ENCODE measurements around the gene RHOT2. TPM values are rescaled to one million over a fixed set of nuclear protein-coding genes. Genes with fewer than 3 reads are reported as not detected.

The RHOT2 gene
- total RNA-seq, 2 experiments from 2014 or later = 173 to 183 TPM

DNA sequence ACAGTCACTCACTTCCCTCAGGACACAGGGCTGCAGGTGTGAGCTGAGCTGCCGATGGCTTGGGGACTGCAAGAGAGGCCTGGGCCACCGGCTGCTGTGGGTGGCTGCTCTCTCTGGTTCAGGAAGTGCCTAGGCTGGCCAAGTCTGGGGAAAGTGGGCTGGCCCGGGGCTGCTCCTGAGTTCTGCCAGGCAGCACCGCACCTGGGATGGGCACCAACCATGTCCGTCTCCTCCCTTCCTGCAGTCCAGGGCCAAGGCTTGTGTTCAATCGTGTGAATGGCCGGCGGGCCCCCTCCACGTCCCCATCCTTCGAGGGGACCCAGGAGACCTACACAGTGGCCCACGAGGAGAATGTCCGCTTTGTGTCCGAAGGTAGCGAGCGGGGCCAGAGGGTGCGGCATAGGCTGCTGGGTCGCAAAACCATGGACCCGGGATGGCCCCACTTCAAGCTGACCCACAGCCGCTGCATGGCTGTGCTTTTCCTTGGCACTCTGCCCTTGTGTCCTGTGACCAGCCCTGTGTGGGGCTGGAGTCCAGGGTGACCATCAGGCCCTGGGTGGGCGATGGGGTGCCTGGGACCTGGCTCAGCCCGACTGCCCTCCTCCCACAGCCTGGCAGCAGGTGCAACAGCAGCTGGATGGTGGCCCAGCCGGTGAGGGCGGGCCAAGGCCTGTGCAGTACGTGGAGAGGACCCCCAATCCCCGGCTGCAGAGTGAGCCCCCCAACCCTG is 20.6 kb upstream of the RHOT2 start:
- POLR2A ChIA-PET = interaction anchor here (1.2 to 3.1 kb wide), 2 partner anchors 11 to 120 kb away, joined by 4 to 13 read pairs; partner anchors contain the start of genes CAPN15 and METTL26
- no peak overlapping the region for H3K4me3 Mint-ChIP-seq

DNA sequence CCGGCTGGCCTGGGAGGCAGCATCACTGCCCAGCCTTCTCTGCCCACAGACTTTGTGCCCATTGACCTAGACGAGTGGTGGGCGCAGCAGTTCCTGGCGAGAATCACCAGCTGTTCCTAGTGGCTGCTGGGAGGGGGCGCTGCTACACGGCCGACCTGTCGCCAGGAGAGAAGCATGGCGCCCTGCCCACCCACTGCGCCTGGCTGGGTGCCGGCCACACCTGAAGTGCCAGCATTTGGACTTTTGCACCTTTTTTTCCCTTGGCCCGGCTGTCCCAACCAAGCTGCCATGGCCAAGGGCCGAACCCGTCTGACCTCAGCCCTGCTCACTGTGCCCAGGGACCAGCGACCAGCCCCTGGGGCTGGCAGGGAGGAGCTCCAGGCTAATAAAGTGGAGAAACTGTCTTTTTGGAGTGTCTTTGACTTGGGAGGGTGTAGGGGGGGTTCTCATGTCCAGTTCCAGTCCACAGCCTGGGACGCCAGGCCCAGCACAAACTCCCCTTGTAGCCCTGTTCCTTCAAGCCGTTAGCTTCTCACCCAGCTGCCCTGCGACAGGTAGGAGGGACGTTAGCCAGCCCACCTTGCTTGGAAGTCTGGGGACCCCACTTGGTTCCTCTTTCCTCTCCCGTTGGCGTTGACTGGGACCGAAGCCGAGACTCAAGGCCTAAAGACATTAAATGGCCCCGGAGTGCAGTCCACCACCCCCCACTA is 19.7 kb upstream of the RHOT2 start:
- ATAC-seq (ENCODE audit: low read depth) (no peak), DNase-seq (peak; percentile 59)
- H3K4me1 Mint-ChIP-seq = peaks cover 3% of the 10 kb centered on the region
- H3K36me3 Mint-ChIP-seq = no peaks in the 10 kb centered on the region
- H3K27ac Mint-ChIP-seq = peak overlapping the region; percentile 73
- H3K4me3 Mint-ChIP-seq = peak overlapping the region; percentile 80
- POLR2A ChIA-PET = interaction anchor here (1.2 to 3.1 kb wide), 4 partner anchors 12 to 121 kb away, joined by 4 to 13 read pairs (median 6); partner anchors contain the start of genes CAPN15, JMJD8, METTL26 and STUB1
- no peaks in the 10 kb centered on the region for H3K9me3 Mint-ChIP-seq
- no peaks in the 10 kb centered on the region for H3K27me3 Mint-ChIP-seq

More for the DNA sequence above, 20.6 kb upstream of the RHOT2 start:
- Mint-ChIP-seq H3K36me3 (no peaks in the 10 kb centered on the region), H3K4me1 (peaks cover 5% of the 10 kb centered on the region), H3K27me3 (no peaks in the 10 kb centered on the region), H3K9me3 (no peaks in the 10 kb centered on the region), H3K27ac (no peak overlapping the region)
- no peak for ATAC-seq (ENCODE audit: low read depth)
- no peak for DNase-seq

DNA sequence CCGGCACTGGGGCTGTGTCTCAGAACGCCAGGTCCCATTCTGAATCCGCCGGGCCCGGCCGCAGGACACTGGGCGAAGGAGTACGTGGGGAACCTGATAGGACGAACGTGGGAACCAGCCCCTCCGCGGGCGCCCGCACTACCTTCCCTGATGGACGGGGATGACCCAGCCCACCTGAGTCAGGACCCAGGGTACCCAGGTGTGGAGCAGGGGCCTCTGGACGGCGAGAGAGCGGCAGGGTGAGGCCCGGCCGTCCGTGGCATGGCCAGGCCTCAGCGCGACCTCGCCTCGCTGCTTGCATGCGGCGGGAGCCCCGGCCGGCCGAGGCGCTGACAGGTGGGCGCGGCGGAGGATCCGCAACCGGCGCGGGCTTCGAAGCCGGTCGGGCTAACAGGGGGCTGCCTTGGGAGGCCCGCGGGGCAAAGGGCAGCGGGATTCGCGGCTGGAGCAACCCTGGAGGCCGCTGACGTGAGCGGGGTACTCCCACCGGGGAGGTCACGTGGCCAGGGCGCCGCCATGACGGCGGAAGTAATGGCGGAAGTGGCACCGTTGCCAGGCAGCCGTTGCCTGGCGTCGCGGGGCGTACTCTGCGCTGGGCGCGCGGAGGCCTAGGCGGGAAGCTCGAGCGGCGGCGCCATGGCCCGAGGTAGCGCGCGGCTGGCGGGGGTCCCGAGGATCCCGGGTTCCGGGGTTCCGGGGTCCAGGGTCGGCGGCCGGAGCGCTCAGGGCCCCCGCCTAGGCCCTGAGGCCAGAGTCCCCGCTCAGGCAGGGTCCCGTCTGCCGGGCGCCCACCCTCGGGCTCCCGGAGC is 18.9 kb upstream of the RHOT2 start, which contains the start of gene WDR90:
Gene WDR90 (plus strand): TSS at position 585 of the 809 bp plus-strand sequence. CDS start 52 bp downstream, at position 637.
- Mint-ChIP-seq H3K4me3 (peak within 1 kb of the TSS; percentile 80), H3K4me1 (peaks cover 3% of the 10 kb centered on the region), H3K9me3 (no peaks in the 10 kb centered on the region), H3K27me3 (no peaks in the 10 kb centered on the region), H3K36me3 (no peaks in the 10 kb centered on the region), H3K27ac (peak within 1 kb of the TSS; percentile 73)
- ATAC-seq (ENCODE audit: low read depth) = peak; percentile 88
- DNase-seq = peak; percentile 95
- POLR2A ChIA-PET = interaction anchor here (0.8 to 3.1 kb wide), 9 partner anchors 9 to 122 kb away, joined by 3 to 13 read pairs (median 5); partner anchors contain the start of genes CAPN15, JMJD8, METTL26 and RHOT2

DNA sequence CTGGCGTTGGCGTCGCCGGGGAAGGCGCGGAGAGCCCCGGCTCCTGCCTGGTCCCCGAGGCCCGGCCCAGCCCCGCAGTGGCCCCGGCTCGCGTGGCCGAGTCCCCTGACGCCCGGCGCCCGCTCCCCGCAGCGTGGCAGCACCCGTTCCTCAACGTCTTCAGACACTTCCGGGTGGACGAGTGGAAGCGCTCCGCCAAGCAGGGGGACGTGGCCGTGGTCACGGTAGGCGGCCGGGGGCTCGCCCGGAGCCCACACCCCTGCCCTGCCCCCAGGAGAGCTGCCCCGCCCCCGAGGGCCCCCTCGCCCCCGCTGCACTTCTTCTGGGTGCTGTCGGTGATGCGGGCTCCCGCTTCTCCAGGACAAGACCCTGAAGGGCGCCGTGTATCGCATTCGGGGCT is 18.3 kb upstream of the RHOT2 start:
- DNase-seq (no peak), ATAC-seq (ENCODE audit: low read depth) (peak; percentile 21)
- H3K9me3 Mint-ChIP-seq = no peaks in the 10 kb centered on the region
- no peaks in the 10 kb centered on the region for H3K27me3 Mint-ChIP-seq
- POLR2A ChIA-PET = interaction anchor here (0.8 to 3.1 kb wide), 8 partner anchors 10 to 62 kb away, joined by 3 to 13 read pairs (median 6); partner anchors contain the start of genes JMJD8, METTL26, RHOT2 and STUB1
- H3K36me3 Mint-ChIP-seq = no peaks in the 10 kb centered on the region
- H3K4me1 Mint-ChIP-seq = peaks cover 3% of the 10 kb centered on the region
- no peak overlapping the region for H3K27ac Mint-ChIP-seq
- peak overlapping the region; percentile 76 for H3K4me3 Mint-ChIP-seq

DNA sequence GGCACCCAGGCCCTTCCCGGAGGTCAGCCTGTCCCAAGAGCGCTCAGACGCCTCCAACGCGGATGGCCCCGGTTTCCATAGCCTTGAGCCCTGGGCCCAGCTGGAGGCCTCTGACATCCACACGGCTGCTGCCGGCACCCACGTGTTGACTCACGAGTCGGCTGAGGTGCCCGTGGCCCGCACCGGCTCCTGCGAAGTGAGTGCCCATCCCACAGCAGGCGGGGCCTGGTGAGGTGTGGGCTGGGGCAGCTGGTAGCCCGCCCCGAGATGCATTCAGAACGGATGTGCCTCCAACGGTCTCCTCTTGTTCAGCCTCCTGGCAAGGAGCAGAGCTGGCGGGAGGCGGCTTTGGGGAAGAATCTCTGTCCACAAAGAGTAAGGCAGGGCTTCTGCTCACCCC is 16.1 kb upstream of the RHOT2 start:
- Mint-ChIP-seq H3K9me3 (no peaks in the 10 kb centered on the region), H3K27me3 (no peaks in the 10 kb centered on the region), H3K4me1 (no peaks in the 10 kb centered on the region), H3K36me3 (no peaks in the 10 kb centered on the region), H3K27ac (no peak overlapping the region), H3K4me3 (no peak overlapping the region)
- POLR2A ChIA-PET = no interaction called here
- no peak for DNase-seq
- ATAC-seq (ENCODE audit: low read depth) = no peak

DNA sequence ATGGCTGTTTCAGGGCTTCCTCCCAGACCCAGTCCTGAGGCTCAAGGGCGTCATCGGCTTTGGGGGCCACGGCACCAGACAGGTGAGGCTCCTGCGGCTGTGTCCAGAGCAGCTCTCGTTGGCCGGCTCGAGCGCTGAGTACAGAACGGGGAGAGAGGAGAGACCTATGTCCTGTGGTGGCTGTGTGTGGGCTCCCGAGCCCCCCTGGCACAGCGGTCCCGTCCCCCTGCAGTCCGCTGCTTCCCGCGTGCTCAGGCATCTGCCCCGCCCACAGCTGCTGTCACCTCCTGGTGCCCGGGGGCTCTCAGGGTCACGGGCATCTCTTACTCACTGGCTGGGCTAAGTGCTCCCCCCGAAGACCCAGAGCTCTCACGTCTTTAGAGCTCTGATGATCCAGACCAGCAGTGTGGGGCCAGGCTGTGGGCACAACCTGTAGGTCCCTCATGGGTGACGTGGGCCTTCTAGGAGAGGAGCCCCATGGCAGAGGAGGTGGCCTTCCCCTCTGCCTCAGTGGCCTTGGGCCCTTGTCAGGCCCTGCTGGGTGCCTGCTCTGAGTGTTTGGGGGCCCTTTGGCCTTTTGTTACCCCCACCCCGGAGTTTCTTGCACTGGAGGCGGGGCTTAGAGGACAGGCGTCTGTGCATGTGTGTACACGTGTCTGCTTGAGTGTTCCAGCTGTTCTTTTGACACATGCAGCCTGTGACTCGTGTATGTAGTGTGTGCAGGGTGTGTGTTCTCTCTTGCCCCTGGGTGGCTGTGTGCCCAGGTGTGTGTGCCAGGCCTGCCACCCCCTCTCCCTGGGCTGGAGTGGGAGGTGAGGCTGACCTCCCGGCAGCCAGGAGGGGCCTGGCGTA is 15.3 kb upstream of the RHOT2 start:
- Mint-ChIP-seq H3K4me3 (no peak overlapping the region), H3K27ac (no peak overlapping the region), H3K4me1 (no peaks in the 10 kb centered on the region), H3K9me3 (no peaks in the 10 kb centered on the region), H3K27me3 (no peaks in the 10 kb centered on the region), H3K36me3 (no peaks in the 10 kb centered on the region)
- DNase-seq (no peak), ATAC-seq (ENCODE audit: low read depth) (no peak)
- POLR2A ChIA-PET = interaction anchor here (1.5 kb wide), 1 partner anchor 26 kb away, joined by 3 read pairs; no protein-coding TSS in a partner anchor

DNA sequence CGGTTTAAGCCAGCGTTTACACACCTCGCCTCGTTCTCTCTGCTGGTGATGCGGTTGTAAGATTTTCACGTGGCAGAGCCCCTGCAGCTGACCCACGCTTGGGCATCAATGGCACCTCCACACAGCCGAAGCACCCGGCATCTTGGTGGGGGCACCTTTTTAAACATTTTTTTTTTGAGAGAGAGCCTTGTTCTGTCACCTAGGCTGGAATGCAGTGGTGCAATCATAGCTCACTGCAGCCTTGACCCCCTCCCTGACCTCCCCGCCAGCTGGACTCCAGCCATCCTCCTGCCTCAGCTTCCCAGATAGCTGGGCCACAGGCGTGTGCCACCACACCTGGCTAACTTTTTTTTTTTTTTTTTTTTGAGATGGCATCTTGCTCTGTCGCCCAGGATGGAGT is 13.9 kb upstream of the RHOT2 start:
- H3K4me1 Mint-ChIP-seq = no peaks in the 10 kb centered on the region
- H3K4me3 Mint-ChIP-seq = no peak overlapping the region
- no peaks in the 10 kb centered on the region for H3K27me3 Mint-ChIP-seq
- no peak overlapping the region for H3K27ac Mint-ChIP-seq
- H3K9me3 Mint-ChIP-seq = no peaks in the 10 kb centered on the region
- no peak for ATAC-seq (ENCODE audit: low read depth)
- DNase-seq = no peak
- H3K36me3 Mint-ChIP-seq = no peaks in the 10 kb centered on the region
- POLR2A ChIA-PET = interaction anchor here (1.5 kb wide), 1 partner anchor 25 kb away, joined by 3 read pairs; no protein-coding TSS in a partner anchor

DNA sequence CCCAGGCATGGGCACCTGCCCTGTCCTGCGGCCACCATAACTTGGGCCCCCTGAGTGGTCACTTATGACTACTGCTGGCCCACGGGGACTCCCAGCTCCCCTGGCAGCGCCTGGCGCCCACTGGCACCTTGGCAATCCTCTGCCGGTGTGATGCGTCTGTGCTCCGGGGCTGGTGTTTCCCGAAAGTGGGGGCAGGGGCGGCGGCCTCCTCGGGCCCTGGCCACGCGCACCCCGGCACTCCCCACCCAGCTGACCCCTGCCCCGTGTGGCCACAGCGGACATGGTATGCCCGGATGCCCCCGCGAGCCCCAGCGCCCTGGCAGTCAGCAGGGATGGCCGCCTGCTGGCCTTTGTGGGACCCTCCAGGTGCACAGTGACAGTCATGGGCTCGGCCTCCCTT is 10.4 kb upstream of the RHOT2 start:
- POLR2A ChIA-PET = no interaction called here
- DNase-seq = no peak

DNA sequence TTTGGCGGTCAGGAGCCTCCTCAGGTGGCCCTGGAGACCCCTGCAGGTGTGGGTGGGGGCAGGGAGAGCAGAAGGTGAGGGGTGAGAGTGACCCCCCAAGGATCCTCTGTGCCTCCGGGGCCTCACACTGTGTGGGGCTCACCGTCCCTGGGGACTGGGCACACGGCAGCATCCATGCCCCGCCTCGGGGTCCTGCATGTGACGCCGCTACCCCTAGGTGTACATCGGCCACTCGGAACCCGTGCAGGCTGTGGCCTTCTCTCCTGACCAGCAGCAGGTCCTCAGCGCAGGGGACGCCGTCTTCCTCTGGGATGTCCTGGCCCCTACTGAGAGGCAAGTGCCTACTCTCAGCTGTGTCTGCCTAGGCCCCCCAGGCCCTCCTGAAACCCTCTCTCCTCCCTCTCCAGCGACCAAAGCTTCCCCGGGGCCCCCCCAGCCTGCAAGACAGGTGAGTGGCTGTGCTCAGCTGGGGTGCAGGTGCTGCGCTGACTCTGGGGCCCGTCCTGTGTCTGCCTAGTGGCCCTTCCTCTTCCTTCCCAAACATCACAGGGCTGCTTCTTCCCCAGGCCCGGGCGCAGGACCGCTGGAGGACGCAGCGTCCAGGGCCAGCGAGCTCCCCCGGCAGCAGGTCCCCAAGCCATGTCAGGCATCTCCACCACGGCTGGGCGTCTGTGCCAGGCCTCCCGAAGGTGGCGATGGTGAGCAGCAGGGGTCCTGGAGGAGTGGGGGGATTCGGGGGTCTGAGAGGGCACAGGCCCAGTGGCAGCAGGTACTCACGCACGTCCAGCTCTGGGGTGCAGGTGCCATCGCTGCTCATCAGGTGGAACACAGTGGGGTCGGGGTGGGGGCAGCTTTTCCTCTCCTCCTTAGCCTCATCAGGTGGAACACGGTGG is 9.0 kb upstream of the RHOT2 start:
- Mint-ChIP-seq H3K27me3 (no peaks in the 10 kb centered on the region), H3K9me3 (no peaks in the 10 kb centered on the region), H3K4me1 (peaks cover 2% of the 10 kb centered on the region), H3K4me3 (no peak overlapping the region), H3K36me3 (peaks cover 2% of the 10 kb centered on the region), H3K27ac (peak overlapping the region; percentile 42)
- POLR2A ChIA-PET = interaction anchor here (1.0 to 1.2 kb wide), 2 partner anchors 8 to 126 kb away, joined by 3 read pairs; no protein-coding TSS in a partner anchor
- no peak for ATAC-seq (ENCODE audit: low read depth)
- DNase-seq = no peak

More for the DNA sequence above, 10.4 kb upstream of the RHOT2 start:
- H3K4me3 Mint-ChIP-seq = no peak overlapping the region
- ATAC-seq (ENCODE audit: low read depth) = no peak
- H3K36me3 Mint-ChIP-seq = no peaks in the 10 kb centered on the region
- peaks cover 2% of the 10 kb centered on the region for H3K4me1 Mint-ChIP-seq
- no peak overlapping the region for H3K27ac Mint-ChIP-seq
- H3K27me3 Mint-ChIP-seq = no peaks in the 10 kb centered on the region
- H3K9me3 Mint-ChIP-seq = no peaks in the 10 kb centered on the region

DNA sequence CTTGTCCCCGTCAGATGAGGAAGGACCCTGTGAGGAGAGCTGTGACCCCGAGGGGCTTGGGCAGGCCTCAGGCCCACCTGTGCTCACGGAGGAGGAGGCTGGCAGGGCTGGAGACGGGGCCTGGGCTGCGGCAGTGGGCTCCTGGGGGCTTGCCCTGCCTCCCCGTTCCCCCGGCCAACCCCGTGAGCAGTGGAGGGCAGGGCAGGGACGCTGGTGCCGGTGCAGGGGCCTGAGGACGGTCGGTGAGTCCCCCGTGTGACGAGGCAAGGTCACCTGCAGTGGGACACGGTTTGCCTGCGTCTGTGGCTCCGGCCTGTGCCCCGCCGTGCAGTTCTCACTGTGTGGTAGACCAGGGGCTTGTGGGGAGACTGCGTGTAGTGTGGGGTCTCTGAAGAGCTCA is 8.3 kb upstream of the RHOT2 start:
- H3K27ac Mint-ChIP-seq = no peak overlapping the region

DNA sequence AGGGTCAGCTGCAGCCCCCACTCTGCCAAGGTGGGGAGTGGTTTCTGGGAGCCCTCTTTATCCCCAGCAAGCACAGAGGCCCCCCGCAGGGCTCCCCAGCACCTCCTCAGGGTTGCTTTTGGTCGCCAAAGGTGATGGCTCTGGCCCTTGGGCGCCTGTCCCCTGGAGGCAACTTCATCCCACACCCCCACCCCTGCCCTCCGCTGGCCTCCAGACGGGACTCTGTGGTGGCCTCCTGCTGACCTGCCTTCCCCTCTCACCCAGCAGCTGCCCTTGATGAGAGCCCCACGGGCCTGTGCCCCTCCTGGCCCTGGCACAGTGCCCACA is 7.8 kb upstream of the RHOT2 start:
- Mint-ChIP-seq H3K36me3 (peaks cover 2% of the 10 kb centered on the region), H3K27me3 (no peaks in the 10 kb centered on the region), H3K4me1 (peaks cover 2% of the 10 kb centered on the region), H3K9me3 (no peaks in the 10 kb centered on the region), H3K27ac (no peak overlapping the region), H3K4me3 (no peak overlapping the region)
- DNase-seq (no peak), ATAC-seq (ENCODE audit: low read depth) (no peak)
- POLR2A ChIA-PET = interaction anchor here (1.0 to 1.2 kb wide), 2 partner anchors 9 to 125 kb away, joined by 3 read pairs; no protein-coding TSS in a partner anchor

More for the DNA sequence above, 8.3 kb upstream of the RHOT2 start:
- POLR2A ChIA-PET = interaction anchor here (1.0 to 1.2 kb wide), 2 partner anchors 9 to 125 kb away, joined by 3 read pairs; no protein-coding TSS in a partner anchor
- Mint-ChIP-seq H3K4me3 (no peak overlapping the region), H3K27me3 (no peaks in the 10 kb centered on the region), H3K4me1 (peaks cover 2% of the 10 kb centered on the region), H3K36me3 (peaks cover 2% of the 10 kb centered on the region), H3K9me3 (no peaks in the 10 kb centered on the region)
- ATAC-seq (ENCODE audit: low read depth) = no peak
- no peak for DNase-seq
